HG03432 (cell line): ENCODE measurements around the gene KLHL11.
A peak's percentile ranks its signal among the peaks of the same experiment; 100 is the strongest.

Experiments
- ATAC-seq: cut with Tn5 transposase; IDR thresholded peaks from one replicate; pipeline ENCODE4 v1.9.1; 2021; ENCODE audit warnings: mild to moderate bottlenecking, moderate library complexity; ENCODE audit not compliant: unreplicated experiment

KLHL11 gene, protein sequence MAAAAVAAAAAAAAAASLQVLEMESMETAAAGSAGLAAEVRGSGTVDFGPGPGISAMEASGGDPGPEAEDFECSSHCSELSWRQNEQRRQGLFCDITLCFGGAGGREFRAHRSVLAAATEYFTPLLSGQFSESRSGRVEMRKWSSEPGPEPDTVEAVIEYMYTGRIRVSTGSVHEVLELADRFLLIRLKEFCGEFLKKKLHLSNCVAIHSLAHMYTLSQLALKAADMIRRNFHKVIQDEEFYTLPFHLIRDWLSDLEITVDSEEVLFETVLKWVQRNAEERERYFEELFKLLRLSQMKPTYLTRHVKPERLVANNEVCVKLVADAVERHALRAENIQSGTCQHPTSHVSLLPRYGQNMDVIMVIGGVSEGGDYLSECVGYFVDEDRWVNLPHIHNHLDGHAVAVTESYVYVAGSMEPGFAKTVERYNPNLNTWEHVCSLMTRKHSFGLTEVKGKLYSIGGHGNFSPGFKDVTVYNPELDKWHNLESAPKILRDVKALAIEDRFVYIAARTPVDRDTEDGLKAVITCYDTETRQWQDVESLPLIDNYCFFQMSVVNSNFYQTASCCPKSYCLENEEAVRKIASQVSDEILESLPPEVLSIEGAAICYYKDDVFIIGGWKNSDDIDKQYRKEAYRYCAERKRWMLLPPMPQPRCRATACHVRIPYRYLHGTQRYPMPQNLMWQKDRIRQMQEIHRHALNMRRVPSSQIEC

DNA sequence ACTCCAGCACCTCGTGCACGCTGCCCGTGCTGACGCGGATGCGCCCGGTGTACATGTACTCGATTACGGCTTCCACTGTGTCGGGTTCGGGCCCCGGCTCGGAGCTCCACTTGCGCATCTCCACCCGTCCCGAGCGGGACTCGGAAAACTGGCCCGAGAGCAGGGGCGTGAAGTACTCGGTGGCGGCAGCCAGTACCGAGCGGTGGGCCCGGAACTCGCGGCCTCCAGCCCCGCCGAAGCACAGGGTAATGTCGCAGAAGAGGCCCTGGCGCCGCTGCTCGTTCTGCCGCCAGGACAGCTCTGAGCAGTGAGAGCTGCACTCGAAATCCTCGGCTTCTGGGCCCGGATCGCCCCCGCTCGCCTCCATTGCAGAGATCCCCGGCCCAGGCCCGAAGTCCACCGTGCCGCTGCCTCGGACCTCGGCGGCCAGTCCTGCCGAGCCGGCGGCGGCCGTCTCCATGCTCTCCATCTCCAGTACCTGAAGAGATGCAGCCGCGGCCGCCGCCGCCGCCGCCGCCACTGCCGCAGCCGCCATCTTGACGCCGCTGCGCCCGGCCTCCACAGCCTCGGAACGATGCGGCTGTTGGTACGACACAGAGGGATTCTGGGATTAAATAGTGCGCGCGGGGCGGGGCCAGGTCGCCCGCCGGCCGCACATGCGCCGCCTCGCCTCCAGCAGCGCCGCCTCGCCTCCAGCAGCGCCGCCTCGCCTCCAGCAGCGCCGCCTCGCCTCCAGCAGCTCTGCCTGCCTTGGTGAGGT is at the start of gene KLHL11:
TSS of gene KLHL11 (minus strand) at position 588 of the 760 bp plus-strand sequence. CDS start at position 535, 53 bp downstream.
- peak; percentile 87 for ATAC-seq

DNA sequence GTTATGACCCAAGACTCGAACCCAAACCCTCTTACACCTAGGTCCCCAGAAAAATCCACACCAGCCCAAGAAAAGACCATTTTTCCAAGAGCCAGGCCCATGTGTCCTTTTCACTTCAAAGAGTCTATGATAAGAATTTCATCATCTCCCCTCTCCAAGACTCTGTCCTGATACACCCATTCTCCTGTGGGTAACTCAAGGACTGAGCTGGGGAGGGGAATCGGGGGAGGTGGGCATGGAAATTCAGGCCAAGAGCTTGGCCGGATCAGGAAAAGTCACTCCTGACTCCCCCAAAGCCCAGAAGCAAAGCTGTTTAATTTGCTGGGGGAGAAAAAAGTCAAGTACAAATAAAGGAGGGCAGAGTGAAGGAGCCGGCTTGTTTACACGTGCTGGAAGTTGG is 49.8 kb upstream of the KLHL11 start:
- no peak for ATAC-seq

DNA sequence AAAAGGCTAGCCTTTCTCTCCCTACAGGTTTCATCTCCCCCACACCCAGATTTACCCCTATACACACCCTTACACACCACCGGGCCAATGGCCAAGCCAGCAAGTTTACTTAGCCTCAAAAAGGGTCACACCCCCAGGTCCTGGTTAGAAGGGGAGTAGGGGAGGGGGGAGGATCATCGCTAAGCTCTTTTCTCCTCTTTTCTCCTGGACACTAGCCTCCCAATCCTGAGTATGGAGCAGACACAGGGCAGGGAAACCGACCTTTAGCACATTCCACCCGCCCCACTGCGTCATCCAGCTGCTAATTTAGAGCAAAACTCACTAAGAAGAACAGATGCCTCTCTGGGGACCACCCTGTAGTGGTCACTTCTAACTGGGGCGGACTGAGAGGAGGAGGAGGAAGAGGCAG is 49.1 kb upstream of the KLHL11 start:
- ATAC-seq, result no peak

DNA sequence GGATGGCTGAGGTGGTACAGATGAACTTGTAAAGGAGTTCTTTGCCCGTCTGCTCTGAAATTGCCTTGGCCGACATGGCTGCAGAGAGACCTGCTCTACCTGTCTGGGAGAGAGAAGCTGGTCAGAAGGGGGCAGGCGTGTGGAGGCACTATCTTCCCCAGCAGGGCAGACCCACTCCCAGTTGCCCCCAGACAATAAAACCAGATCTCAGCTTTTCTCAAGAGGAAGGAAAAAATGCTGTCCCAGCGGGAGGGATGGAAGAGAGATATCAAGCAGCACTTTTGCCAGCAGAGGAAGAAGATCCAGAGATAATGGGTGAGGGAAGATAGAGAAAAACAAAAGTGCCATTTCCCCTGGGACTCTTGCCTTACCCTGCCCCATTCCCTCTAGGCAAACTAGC is 48.6 kb upstream of the KLHL11 start:
- ATAC-seq, result no peak

DNA sequence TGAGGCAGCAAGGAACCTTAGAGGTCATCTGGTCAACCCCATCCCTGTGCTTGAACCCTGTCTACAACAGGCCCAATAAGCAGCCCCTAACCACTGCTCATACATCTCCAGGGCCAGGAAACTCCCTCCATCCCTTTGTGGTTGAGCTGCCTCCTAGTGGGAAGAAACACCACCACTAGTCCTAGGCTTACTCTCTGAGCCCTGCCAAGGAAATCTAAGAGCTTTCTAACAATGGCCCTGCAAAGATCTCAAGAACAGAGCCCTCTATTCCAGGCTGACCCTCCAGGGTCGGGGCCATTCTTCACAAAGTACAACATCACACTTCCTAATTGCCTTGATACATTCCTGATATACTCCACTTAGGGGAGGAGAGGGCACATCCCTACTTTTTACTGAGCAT is 47.7 kb upstream of the KLHL11 start:
- ATAC-seq, result no peak

DNA sequence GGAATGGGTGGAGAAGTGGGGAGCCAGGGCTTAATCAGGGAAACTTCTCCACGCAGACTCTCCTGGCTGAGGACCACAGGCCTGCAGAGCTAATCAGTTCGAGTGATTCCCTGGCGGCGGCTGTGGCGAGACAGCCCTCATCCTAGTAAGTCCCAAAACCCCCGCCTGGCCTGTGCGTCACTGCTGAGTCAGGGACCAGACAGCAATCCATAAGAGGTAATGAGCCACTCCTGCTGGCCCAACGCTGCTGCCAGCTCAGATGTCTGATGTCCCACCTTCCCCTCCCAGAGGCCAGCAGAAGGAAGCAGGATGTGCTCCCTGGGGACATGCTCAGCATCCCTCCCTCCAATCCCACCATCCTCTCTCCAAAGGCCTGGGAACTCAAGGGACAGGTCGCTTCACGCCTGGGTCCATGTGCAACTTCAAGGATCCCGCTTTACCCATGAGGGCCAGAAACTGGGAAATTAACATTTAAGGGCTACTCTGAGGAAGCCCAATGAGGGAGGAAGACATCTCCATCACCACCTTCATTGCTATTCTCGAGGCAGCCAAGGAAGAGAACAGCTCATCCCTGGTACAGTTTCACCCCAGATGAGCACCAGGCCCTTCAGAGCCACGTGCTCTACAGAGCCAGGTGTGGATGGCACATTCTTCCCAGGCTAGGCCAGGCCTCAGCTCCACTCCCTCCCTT is 45.6 kb upstream of the KLHL11 start:
- ATAC-seq, result no peak

DNA sequence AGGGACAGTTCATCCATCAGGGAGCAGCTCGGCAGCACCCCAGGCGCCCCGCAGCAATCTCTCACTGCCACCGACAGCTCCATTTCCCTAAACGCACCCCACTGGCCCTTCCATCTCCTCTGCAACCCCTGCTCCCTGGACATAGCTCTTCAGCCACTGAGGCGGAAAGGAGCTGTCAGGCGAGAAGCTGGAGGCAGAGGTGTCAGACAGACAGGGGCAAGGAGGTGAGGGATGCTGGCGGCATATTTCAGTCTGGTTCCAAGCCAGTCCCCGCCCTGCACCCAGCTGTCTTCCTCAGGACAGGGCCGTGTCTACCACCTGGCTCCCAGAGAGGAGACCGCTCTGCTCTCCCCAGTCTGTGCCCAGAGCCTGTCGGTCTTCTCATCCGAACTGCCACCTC is 43.9 kb upstream of the KLHL11 start:
- no peak for ATAC-seq

DNA sequence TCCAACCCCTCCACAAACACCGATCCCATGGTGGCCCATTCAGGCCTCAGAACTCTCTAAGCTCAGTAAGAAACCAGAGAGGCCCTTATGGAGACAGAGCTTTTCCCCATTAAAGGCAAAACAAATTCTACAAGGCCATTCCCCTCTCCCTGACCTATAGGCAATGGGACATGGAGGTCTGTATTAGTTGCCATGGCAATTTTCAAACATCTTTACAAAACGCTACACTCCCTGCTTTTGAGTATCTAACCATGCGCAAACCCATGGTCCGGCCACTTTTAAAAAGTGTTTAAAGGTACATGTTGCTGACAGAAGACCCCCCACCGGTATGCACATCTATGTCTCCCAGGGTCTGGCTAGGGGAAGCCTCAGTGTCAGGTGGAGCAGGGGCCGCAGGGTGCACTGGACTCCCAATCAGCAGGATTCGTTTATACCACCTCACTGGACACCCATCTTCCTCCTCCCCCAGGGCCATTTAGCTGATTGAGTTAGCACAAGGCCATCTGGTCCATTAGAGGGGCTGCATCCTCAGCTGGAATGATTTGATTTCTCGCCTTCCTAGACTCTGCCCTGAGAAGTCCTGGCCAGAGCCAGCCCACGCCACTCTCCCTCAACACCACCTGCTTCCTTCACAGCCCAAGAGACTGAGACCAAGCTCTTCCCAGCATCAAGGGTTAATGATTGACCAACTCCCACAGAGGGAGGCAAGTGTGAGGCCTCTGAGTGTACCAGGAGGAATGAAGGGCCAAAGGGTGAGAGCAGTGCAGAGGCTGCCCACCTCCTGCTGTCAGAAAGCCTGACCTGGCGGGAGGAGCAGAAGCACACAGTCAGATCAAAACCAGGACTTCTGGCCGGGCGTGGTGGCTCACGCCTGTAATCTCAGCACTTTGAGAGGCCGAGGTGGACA is 42.7 kb upstream of the KLHL11 start:
- no peak for ATAC-seq

DNA sequence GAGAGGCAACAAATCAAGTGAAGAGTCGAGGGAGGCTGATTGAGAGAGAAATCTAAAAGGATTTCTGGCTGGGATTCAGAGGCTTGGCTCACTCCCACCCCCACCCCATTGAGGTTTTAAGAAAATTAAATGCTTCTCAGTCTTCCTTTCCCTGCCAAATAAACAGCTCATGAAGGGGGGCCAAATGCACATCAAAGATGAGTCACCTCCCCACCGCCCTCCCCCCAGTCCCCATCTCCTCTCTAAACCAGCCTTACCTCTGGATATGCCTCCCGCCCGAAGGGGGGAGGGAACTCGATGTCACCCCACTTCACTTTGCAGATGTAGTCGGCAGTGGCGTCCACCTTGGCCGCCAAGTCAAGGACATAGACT is 41.9 kb upstream of the KLHL11 start:
- no peak for ATAC-seq

DNA sequence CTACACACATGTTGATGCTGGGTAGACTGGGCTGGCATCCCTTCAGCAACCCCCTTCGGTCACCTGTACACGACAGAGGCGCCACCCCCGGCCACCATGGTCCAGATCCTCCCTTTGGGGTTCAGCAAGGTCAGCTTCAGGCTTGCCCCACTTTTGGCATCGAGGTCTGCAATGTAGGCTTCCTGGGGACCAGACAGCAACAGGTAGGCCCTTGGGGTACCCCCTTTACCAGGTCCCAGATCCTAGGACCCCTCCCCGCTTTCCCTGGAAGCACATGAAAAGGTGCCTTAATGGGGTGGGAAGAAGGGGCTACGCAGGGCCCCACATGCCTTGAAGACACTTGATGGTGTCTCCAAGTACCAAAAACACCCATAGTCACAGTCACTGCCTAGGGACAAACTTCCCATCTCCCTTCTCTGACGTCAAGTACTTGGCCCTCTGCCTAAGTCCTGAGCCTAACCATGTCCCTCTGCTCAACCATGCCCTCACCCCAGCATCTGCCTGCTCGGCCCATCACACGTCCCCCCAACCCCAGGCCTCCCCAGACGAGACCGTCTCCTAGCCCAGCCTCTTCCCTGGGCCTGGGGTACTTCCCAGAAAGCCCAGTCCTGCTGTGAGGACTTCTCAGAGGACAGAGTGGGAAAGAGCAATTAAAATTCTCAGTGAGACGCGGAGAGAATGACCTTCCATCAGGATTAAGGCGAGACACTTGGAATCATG is 41.4 kb upstream of the KLHL11 start:
- no peak for ATAC-seq

DNA sequence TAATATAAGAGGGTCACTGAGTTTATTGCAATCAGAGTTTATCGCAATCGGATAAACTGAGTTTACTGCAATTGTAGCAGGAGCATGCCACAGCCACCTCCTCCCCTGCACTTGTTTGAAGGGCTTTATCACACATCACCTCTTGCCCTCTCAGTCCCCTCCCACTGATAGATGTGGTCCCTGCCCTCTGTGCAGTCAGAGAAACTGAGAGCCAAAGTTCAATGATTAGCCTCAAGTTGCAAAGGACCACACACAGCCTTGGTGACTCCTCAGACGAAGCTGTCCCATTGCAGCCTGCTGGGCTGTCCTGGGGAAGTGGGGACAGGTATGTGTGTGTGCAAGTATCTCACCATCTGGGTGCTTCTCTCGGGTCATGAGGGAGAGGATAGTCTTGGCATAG is 39.9 kb upstream of the KLHL11 start:
- no peak for ATAC-seq

DNA sequence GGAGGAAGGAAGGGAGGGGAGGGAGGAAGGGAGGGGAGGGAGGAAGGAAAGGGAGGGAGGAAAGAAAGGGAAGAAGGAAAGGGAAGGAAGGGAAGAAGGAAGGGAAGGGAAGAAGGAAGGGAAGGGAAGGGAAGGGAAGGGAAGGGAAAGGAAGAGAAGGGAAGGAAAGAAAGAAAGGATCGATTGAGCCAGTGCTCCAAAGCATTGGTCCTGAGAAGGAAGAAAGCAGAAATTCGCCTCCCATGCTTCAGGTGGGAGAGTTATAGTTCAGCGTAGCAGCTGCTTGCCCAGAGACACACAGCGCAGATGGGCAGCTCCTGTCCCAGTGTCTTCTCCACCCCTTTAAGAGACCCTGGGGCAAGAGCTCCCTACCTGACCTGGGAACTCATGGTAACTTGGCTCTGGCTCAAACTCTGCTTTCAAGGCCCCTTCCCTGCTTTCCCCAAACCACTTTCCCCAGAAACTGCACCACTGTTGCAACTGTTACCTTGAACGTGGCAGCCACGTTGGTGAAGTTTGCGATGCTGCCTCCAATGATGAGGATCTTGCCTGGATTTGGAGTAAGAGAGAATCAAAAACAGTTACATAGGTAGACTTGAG is 39.1 kb upstream of the KLHL11 start:
- ATAC-seq, result no peak

DNA sequence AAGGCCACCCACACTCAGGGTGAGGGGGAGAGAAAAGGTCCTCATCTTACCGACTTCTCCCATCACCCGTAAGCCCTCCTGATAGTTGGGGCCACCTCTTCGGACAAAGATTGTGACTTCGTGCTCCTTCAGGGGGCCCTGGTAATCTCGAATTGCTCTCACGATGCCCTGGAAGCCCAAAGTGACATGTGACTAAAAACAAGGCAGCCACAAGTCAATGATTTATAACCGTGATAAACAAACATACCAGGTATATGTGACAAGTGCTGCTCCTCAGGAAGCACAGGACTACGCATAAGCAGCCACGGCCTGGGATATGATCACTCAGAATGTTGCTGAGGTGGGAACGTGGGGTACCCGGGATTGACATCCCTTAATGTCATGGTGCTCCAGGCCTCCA is 36.4 kb upstream of the KLHL11 start:
- ATAC-seq, result no peak

DNA sequence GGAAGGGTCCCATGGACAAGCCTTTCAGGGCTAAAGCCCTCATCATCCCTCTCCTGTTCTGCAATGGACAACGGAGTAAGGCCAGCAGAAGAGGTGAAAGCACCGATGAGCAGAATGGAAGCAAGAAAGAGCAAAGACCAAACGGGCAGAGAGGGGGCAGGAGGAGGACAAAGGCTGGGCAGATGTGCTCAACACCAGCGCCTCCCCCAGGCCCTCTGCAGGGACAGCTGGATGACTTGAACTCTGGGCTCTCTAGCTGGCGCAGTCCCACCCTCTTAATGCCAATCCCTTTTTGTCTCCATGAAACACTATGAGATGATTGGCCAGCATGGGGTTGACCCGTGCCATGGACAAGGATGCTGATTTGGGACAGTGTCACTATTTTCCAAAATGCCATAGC is 31.5 kb upstream of the KLHL11 start:
- no peak for ATAC-seq

DNA sequence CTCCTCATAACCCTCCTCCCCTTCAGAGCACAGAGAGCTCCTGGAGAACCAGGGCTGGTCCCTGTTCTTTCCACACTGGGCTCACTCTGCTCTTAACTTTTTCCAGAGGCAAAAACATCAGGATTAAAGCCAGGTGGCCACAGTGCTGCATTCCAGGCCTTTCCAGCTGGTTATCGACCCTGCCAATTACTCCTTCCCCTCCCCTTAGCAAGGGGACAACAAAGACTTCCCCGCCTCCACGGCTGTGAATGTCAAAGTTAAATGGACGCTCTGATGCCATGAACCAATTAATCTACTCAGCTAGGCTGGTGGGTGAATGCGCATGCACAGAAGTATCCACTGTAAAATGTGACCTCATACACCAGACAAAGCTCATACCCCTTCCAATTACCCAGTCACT is 30.4 kb upstream of the KLHL11 start:
- ATAC-seq, result no peak

DNA sequence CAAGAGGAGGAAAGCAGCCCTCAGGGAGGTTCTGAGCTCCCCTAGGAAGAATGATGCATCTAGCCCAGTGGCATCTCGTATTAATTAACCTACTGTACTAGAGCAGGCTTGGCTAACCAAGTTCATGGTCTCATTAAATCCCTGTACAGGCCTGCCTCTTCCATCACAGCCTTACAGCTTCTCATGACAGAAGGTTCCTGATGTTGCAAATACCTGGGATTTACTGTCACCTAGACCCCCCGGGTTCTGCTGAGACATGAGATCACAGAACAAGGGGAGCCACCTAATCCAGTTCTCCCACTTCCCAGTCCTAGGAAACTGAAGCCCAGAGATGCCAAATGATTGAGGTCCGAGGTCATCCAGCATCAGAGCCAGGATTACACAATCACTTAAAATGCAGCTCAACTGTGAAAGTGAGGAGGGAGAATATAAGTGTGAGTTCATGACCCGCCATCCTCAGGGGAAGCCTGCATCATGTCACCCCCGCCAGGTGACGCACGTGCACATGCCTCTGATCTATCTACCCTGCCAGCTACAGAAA is 29.6 kb upstream of the KLHL11 start:
- no peak for ATAC-seq

DNA sequence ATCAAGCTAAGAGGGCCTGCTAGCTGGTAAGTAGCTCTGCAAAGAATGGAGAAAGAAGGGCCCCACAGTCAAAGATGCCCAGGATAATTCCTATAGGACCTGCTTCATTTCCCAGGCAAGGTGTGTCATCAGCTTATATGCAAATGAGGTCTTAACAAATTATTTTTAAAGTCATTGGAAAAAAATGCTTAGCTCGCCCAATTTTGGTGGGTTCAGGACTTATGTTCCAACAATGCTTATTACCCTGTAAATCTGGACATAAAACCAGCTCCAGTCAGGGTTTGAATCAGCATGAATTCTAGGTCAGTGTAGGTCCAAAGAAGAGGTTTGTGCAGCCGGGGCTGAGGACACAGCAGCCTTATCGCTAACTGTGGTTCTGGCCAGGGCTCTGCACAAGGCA is 28.2 kb upstream of the KLHL11 start:
- no peak for ATAC-seq

DNA sequence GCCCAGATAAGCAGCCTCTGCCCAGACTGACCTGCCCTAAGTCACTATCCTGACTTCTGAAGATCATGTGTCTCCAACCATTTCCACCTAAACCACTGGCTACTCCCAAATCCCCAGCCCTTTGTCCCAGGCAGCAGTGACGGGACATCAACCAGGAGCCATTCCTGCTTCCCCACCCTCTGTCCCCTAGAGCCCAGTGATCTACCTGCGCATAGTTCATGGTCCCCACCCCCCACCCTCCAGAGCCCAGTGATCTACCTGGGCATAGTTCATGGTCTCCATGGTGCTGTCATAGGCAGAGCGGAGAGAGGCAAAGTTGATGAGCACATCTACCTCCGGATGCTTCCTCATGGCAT is 26.8 kb upstream of the KLHL11 start:
- ATAC-seq, result no peak
